Central memory CD4-positive, alpha-beta T cell (primary cell): ENCODE measurements around the gene CUBN.

Experiments used
- DNase-seq: peaks from one replicate; pipeline ENCODE4 v3.0.0; 2022

Gene CUBN

DNA sequence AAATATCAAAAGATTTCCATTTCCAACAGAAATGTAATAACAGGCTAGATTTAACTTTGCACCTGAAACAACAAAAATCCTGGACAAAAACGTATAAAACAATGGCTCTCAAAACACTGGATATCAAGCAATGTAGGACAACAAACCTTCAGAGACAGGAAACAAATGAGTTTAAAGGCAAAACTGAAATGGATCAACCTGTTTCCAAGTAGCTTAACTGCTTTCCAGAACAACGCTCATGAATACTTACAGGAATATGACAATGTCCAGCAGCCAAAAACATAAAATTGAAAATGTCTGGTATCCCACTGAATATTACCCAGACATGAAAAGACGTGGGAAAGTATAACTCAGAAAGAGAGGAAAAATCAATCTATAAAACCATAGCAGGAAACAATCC is 62.8 kb downstream of the CUBN start:
- no peak for DNase-seq

GRCh38 chr10:17066000-17066399 is 63.6 kb downstream of the CUBN start:
- DNase-seq: no peak

- no peak for DNase-seq
These were observed 64.3 kb downstream of the CUBN start for GRCh38 chr10:17065273-17065672.

GRCh38 chr10:17064435-17064834 is 65.2 kb downstream of the CUBN start:
- DNase-seq: no peak

- no peak for DNase-seq
These were observed 66.6 kb downstream of the CUBN start for GRCh38 chr10:17062955-17063484.

- DNase-seq: no peak
These were observed 67.1 kb downstream of the CUBN start for GRCh38 chr10:17062493-17062892.

DNA sequence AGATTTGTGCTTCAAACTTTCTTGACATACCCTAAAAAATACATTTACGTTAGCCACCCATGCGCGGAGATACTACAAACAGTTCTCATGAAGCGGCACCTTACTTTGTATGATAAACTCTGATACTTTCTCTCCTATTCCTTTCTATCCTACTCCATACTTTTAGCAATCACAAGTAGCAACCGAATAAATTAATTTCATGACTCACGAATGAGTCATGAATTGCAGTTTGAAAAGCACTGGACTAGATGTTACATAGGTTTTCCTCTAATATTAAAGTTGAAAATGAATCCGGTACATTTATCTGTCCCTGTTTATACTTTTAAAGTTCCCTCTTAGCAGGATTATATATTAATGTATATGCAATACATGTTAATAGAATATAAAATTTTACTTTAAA is 67.6 kb downstream of the CUBN start:
- DNase-seq: no peak

DNA sequence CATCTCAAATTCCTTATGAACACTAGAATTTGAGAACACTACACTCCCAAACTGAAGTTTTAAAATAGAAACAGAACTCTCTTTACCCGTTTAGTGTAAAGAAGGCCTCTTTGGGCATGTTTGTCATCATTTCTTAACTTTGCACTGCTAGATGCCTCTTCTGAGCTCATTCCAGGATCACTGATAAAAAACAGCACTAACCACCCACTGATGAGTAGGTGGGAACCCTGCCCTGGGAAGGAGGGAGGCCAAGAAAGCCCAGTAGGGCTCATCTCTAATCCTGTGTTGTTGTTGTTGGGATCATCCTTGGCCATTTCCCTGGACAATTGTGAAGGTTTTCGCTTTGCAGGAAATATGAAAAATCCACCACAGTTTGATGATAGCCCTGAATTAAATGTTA is 68.2 kb downstream of the CUBN start:
- no peak for DNase-seq

GRCh38 chr10:17060289-17060688 is 69.3 kb downstream of the CUBN start:
- no peak for DNase-seq

GRCh38 chr10:17059197-17059688 is 70.4 kb downstream of the CUBN start:
- DNase-seq: no peak

- no peak for DNase-seq
These were observed 71.5 kb downstream of the CUBN start for GRCh38 chr10:17058093-17058492.

DNA sequence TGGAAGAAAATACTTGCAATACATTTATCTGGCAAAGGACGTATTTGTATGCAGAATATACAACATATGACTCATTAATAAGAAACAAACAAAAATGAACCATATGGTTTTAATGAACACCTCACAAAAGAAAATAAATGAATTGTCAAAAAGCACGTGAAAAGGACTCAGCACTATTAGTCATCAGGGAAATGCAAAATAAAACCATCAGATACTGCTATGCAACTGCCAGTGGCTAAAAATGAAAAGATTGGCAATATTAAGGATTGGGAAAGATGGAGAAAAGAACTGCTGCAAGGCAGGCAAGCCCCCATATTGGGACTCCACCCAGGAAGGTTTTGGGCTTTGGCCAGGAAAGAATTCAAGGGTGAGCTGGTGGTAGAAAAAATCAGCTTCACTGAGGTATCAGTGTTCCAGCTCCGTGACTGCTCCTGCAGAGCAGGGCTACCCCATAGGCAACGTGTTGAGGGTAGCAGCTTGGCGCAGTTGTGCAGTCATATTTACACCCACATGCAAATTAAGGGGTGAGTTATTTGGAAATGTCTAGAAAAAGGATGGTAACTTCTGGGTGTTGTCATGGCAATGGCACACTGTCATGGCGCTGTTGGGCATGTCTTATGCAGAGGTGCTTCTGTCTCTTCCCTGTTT is 72.7 kb downstream of the CUBN start:
- no peak for DNase-seq

DNA sequence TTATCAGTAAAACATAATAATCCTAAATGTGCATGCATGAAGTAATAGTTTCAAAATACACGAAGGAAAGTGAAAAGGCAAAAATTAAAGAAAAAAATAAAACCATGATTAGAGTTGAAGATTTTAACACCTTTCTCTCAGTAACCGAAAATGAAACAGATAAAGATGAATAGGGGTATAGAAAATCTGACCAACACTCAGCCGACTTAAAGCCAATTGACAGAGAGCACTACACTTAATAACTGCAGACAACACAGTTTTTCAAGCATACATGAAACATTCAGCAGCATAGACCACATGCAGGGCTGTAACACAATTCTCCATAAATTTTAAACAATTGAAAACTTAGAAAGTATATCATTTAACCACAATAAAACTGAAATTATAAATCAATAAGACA is 76.1 kb downstream of the CUBN start:
- DNase-seq: no peak

DNA sequence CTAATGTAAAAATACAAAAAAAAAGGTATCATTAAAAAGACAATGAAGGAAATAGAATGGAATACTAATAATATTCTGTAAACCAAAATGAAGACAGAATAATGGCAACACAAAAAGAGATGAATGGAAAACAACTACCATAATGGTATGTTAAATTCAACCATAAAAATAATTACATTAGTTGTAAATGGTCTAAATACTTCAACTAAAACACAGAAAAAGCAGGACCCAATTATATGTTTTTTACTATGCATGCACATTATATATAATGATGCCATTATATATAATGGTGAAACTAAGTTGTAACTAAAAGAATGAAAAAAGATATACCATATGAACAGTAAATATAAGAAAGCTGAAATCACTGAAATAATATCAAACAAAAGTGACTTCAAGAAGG is 76.5 kb downstream of the CUBN start:
- DNase-seq: no peak

DNA sequence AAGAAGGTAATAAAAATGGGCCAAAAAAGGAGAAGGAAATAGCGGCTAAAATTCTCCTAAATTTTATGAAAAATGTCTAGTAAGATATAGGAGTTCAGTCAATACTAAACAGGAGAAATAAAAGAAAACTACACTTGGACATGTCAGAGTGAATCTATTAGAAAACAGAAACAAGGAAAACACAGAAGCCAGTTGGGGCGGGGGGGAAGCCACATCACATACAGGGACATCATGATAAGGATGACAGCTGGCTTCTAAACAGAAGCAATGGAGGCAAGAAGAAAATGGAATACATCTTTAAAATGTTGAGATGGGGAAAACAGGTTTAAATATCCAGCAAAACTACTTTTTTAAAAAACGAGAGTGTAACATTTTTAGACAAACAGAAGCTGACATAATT is 77.8 kb downstream of the CUBN start:
- no peak for DNase-seq

DNA sequence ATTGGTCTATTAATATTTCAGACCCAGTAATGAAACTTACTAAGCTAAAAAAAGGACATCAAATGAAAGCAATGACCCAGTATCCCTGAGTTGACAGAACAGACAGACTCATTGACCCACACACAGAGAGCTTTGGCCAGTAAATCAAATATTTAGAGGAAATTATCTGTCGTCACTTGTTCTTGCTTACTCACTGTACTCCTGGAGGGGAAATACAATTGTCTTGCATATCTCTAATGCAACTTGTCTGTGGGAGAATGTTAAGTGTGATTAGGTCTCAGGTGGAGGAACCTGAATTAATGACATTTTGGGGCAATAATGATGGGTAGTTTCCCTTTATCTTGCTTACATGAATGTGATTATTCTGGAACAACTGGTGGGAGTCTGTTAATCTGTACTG is 80.4 kb downstream of the CUBN start:
- DNase-seq: no peak

DNA sequence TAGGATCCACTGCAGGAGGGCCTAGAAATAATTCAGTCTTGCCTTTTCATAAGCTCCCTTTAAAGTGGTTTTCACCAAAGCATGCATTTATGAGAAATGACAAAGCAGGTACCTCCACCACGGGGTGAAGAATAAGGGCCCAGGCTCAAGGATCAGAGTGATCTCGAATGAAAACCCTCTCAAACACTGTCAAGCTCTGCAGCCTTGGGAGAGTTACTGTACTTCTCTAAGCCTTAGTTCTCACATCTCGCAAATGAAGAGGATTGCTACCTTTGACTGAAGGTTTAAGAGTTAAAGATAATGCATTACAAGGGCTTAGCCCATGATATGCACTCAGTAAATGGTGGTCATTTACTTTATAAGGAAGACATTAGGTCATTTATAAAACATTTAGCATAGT is 81.7 kb downstream of the CUBN start:
- DNase-seq: no peak

- no peak for DNase-seq
These were observed 82.6 kb downstream of the CUBN start for GRCh38 chr10:17046989-17047388.

DNA sequence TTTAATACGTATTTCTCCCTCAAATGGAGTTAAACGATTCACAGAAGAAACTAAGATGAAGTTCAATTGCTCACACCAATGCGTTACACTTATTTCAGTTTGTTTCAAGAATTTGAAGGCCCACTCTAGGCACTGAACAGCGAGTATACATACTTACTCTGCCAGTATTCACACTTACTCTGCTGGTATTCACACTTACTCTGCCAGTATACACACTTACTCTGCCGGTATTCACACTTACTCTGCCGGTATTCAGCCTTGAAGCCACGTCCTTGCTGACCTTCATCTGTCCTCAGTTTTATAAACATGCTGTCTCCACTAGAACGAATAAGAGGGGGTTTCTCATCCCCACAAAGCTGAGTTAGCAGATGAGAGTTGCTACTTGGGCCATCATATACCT is 86.0 kb downstream of the CUBN start:
- DNase-seq: no peak

GRCh38 chr10:17041626-17042520 is 87.7 kb downstream of the CUBN start:
- DNase-seq: no peak

DNA sequence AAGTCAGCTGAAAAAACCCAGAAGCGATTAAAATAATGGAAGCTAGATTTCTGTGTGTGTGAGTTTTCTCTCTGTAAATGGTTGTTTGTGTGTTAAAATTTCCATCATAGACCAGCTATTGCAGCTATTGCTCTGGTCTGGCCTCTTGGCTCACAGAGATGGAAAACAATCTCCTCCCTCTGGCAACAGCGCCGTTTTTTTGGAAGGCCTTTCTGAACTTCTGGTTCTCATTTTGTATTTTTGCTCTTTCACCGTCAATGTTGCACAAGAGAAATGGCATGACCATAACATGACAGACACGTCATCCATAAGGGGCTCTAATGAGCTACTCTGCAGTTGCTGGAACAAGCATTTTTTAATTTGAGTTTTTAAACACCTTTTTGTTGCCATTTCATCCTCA is 91.0 kb downstream of the CUBN start:
- no peak for DNase-seq

GRCh38 chr10:17037910-17038309 is 91.7 kb downstream of the CUBN start:
- DNase-seq: no peak

DNA sequence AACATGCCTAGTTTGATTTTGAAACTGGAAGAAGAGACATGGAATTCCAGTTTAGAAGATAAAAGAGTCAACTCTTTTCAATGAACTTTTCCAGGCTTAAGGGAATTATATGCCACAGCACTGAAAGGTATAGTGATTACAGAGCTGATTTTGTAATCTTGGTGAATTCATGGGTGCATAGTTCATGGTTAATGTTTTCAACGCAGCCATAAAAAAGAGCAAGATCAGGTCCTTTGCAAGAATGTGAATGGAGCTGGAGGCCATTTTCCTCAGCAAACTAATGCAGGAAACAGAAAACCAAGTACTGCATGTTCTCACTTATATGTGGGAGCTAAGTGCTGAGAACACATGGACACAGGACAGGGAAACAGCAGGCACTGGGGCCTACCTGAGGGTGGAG is 94.2 kb downstream of the CUBN start:
- no peak for DNase-seq
